NCI-H82 (cell line): ENCODE data around the gene TNIK.
"Not testable (repeated sequence)": the region's sequence is repeated elsewhere in the genome, so short reads cannot be mapped to it uniquely, and the experiment has no call there.

ENCODE experiments used
- DNase-seq: peaks from one replicate; lab custom pipeline; 2025; lab: John Stamatoyannopoulos, UW

TNIK gene

GRCh38 chr3:171384101-171384891 is 75.9 kb downstream of the TNIK start:
- DNase-seq: no peak

GRCh38 chr3:171383206-171384018 is 76.8 kb downstream of the TNIK start:
- no peak for DNase-seq

- DNase-seq: not testable (repeated sequence)
Observed at GRCh38 chr3:171382347-171382746, 77.9 kb downstream of the TNIK start.

- peak; percentile 83 for DNase-seq
Observed at GRCh38 chr3:171380711-171381425, 79.3 kb downstream of the TNIK start.

- DNase-seq: no peak
Observed at GRCh38 chr3:171379961-171380483, 80.2 kb downstream of the TNIK start.

GRCh38 chr3:171379281-171379680 is 80.9 kb downstream of the TNIK start:
- no peak for DNase-seq

- DNase-seq: no peak
Observed at GRCh38 chr3:171378586-171378985, 81.6 kb downstream of the TNIK start.

- DNase-seq: no peak
Observed at GRCh38 chr3:171377859-171378258, 82.3 kb downstream of the TNIK start.

GRCh38 chr3:171376596-171376947 is 83.6 kb downstream of the TNIK start:
- no peak for DNase-seq

GRCh38 chr3:171375666-171376595 is 84.3 kb downstream of the TNIK start:
- DNase-seq: no peak

GRCh38 chr3:171374661-171375285 is 85.4 kb downstream of the TNIK start:
- DNase-seq: peak; percentile 85

GRCh38 chr3:171374260-171374659 is 85.9 kb downstream of the TNIK start:
- DNase-seq: peak; percentile 82

GRCh38 chr3:171373711-171374110 is 86.5 kb downstream of the TNIK start:
- peak; percentile 58 for DNase-seq

- no peak for DNase-seq
Observed at GRCh38 chr3:171372694-171373093, 87.5 kb downstream of the TNIK start.

- DNase-seq: no peak
Observed at GRCh38 chr3:171371354-171371753, 88.9 kb downstream of the TNIK start.

GRCh38 chr3:171369156-171369555 is 91.0 kb downstream of the TNIK start:
- DNase-seq: no peak

- peak; percentile 57 for DNase-seq
Observed at GRCh38 chr3:171366738-171367137, 93.5 kb downstream of the TNIK start.

- DNase-seq: no peak
Observed at GRCh38 chr3:171366043-171366442, 94.2 kb downstream of the TNIK start.

GRCh38 chr3:171365489-171365888 is 94.7 kb downstream of the TNIK start:
- peak; percentile 29 for DNase-seq

GRCh38 chr3:171364500-171364899 is 95.7 kb downstream of the TNIK start:
- no peak for DNase-seq

- peak; percentile 85 for DNase-seq
Observed at GRCh38 chr3:171363202-171363601, 97.0 kb downstream of the TNIK start.
